Measurements from ENCODE around the gene PDIK1L.

Gene PDIK1L

DNA sequence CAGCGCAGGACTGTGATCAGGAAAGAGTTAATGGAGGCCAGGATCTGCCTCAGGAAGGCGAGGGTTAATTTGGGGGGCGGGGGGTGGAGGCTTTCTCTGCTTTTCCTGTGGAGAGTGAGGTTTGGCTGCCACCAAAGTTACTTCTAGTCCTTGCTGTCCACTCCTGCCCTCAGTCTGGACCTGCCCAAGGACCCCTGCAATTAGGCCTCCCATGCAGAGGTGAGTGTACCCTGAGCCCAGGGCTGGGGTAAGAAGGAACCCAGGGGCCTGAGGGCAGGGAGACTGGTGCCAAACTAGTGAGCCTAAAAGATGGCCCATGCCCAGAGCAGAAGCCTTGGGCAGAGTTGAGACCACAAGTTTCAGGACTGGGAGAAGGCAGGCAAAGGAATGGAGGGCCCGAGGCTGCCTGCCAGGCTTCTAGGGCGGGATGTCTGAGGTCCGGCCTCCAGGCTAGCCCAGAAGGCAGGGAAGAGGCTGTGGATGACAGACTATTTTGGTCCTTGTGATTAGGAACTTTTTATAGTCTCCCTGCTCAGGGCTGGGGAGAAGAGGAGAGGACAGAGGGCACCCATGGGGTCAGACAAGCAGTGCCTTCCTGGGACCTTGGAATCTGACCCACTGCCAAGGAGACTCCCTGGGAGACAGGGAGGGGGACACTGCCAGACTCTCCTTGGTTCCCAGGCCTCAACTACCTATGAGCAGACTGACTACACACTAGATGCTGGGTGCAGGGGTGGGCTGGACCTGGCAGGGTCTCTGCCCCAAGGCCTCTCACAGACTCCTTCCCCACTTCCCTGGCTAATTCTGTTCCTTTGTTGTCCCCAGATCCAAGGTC is 47.5 kb downstream of the PDIK1L start, which contains the start of gene FAM110D:
FAM110D (plus strand) TSS at position 172 of the 835 bp plus-strand sequence. CDS start 2,213 bp downstream, outside the sequence.
- Histone ChIP-seq H3K9me3 (ENCODE audit: control extremely low read depth in 1 of 5, control insufficient read depth in 4 of 5, insufficient read depth in 2 of 5, low read depth in 1 of 5, low read length in 4 of 5) (no peaks in the 10 kb centered on the region), H3K27me3 (replicated peaks in 2 of 5; ENCODE audit: control insufficient read depth in 4 of 5, insufficient read depth in 5 of 5, low read length in 4 of 5) (peaks cover 0 to 38% (median 14%) of the 10 kb centered on the region in 5 experiments), H3K36me3 (ENCODE audit: control insufficient read depth in 4 of 4, insufficient read depth in 4 of 4, low read length in 3 of 4) (no peaks in the 10 kb centered on the region), H3K4me1 (ENCODE audit: control extremely low read depth in 1 of 4, control insufficient read depth in 4 of 4, insufficient read depth in 4 of 4, low read length in 3 of 4) (peaks cover 0 to 67% (median 57%) of the 10 kb centered on the region in 4 experiments), H3K27ac (ENCODE audit: insufficient read depth in 1 of 2, low read depth in 1 of 2, low read length in 2 of 2, poor library complexity in 1 of 2, severe bottlenecking in 2 of 2) (no peak within 1 kb of the TSS), H3K4me3 (ENCODE audit: control insufficient read depth in 1 of 7, extremely low read depth in 1 of 7, insufficient read depth in 4 of 7, low read depth in 2 of 7, low read length in 6 of 7) (peak within 1 kb of the TSS in 1 of 7 experiments; percentile 52)
- 54% methylated on average over 6 of the region's 6 CpGs for WGBS (ENCODE audit: insufficient coverage)
- DNase-seq, result no peak
- CTCF ChIA-PET, result interaction anchor here (5.7 kb wide), 1 partner anchor 12 kb away, joined by 56 read pairs; no protein-coding TSS in a partner anchor
- POLR2A ChIA-PET, result no interaction called here

GRCh38 chr1:26159743-26160039 is 48.1 kb downstream of the PDIK1L start:
- Histone ChIP-seq H3K27me3 (replicated peaks in 2 of 5; ENCODE audit: control insufficient read depth in 4 of 5, insufficient read depth in 5 of 5, low read length in 4 of 5) (peaks cover 0 to 37% (median 14%) of the 10 kb centered on the region in 5 experiments), H3K36me3 (ENCODE audit: control insufficient read depth in 4 of 4, insufficient read depth in 4 of 4, low read length in 3 of 4) (no peaks in the 10 kb centered on the region), H3K9me3 (ENCODE audit: control extremely low read depth in 1 of 5, control insufficient read depth in 4 of 5, insufficient read depth in 2 of 5, low read depth in 1 of 5, low read length in 4 of 5) (no peaks in the 10 kb centered on the region), H3K4me3 (ENCODE audit: control insufficient read depth in 1 of 7, extremely low read depth in 1 of 7, insufficient read depth in 4 of 7, low read depth in 2 of 7, low read length in 6 of 7) (no peak overlapping the region), H3K4me1 (ENCODE audit: control extremely low read depth in 1 of 4, control insufficient read depth in 4 of 4, insufficient read depth in 4 of 4, low read length in 3 of 4) (peaks cover 0 to 70% (median 60%) of the 10 kb centered on the region in 4 experiments), H3K27ac (ENCODE audit: insufficient read depth in 1 of 2, low read depth in 1 of 2, low read length in 2 of 2, poor library complexity in 1 of 2, severe bottlenecking in 2 of 2) (no peak overlapping the region)
- 70% methylated on average over 3 of the region's 4 CpGs for WGBS (ENCODE audit: insufficient coverage)
- DNase-seq, result no peak
- ChIA-PET POLR2A (interaction anchor here (0.5 kb wide), 1 partner anchor 34 kb away, joined by 3 read pairs; no protein-coding TSS in a partner anchor), CTCF (no interaction called here)

DNA sequence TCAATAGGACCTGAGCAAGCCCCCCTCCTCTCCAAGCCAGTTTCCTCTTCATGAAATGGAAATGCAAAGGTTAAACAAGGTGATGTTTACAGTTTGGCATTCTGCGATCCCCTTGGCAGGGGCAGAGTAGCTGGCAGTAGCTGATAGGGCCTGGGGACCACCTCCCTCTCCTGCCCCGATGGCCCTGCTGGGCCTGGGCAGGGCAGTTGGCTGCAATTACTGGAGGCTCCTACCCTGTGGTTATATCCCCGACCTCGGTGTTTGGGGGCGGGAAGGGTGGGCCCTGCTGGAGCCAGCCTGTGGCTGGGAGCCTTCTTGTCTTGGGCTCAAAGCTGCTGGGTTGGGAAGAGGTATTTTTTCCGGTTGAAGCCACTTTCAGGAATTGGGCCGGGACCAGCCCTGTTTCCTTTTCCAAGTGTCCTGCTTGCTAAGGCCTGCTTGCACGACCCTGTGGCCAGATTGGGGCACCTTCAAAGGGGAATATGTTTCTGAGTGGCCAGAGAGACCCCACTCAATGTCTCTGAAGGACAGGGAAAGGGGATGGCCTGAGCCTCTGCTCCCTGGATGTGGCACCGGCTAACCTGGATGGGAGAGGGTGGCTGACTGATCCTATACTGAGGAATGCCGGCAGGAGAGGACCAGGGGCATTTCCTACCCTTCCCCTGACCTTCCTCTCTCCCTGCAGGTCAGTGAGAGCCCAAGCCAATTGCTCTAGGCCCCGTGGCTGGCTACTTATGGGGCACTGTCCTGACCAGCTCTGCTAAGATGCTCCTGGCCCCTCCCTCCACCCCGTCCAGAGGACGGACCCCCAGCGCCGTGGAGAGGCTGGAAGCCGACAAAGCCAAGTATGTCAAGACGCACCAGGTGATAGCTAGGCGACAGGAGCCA is 49.1 kb downstream of the PDIK1L start:
- peak in 1 of 3 donors; percentile 58 for DNase-seq
- Histone ChIP-seq H3K9me3 (ENCODE audit: control extremely low read depth in 1 of 5, control insufficient read depth in 4 of 5, insufficient read depth in 2 of 5, low read depth in 1 of 5, low read length in 4 of 5) (no peaks in the 10 kb centered on the region), H3K4me1 (ENCODE audit: control extremely low read depth in 1 of 4, control insufficient read depth in 4 of 4, insufficient read depth in 4 of 4, low read length in 3 of 4) (peaks cover 0 to 68% (median 51%) of the 10 kb centered on the region in 4 experiments), H3K4me3 (ENCODE audit: control insufficient read depth in 1 of 7, extremely low read depth in 1 of 7, insufficient read depth in 4 of 7, low read depth in 2 of 7, low read length in 6 of 7) (peak overlapping the region in 4 of 7 experiments; percentile 61 to 74 (median 69)), H3K27me3 (replicated peaks in 2 of 5; ENCODE audit: control insufficient read depth in 4 of 5, insufficient read depth in 5 of 5, low read length in 4 of 5) (peaks cover 0 to 30% (median 14%) of the 10 kb centered on the region in 5 experiments), H3K36me3 (ENCODE audit: control insufficient read depth in 4 of 4, insufficient read depth in 4 of 4, low read length in 3 of 4) (no peaks in the 10 kb centered on the region), H3K27ac (ENCODE audit: insufficient read depth in 1 of 2, low read depth in 1 of 2, low read length in 2 of 2, poor library complexity in 1 of 2, severe bottlenecking in 2 of 2) (peak overlapping the region in 1 of 2 experiments; percentile 5)
- ChIA-PET POLR2A (no interaction called here), CTCF (interaction anchor here (0.8 to 3.0 kb wide), 5 partner anchors 9 to 58 kb away, joined by 3 to 13 read pairs (median 4); partner anchors contain the start of gene ZNF593)
- 73% methylated on average over 13 of the region's 18 CpGs for WGBS (ENCODE audit: insufficient coverage)

DNA sequence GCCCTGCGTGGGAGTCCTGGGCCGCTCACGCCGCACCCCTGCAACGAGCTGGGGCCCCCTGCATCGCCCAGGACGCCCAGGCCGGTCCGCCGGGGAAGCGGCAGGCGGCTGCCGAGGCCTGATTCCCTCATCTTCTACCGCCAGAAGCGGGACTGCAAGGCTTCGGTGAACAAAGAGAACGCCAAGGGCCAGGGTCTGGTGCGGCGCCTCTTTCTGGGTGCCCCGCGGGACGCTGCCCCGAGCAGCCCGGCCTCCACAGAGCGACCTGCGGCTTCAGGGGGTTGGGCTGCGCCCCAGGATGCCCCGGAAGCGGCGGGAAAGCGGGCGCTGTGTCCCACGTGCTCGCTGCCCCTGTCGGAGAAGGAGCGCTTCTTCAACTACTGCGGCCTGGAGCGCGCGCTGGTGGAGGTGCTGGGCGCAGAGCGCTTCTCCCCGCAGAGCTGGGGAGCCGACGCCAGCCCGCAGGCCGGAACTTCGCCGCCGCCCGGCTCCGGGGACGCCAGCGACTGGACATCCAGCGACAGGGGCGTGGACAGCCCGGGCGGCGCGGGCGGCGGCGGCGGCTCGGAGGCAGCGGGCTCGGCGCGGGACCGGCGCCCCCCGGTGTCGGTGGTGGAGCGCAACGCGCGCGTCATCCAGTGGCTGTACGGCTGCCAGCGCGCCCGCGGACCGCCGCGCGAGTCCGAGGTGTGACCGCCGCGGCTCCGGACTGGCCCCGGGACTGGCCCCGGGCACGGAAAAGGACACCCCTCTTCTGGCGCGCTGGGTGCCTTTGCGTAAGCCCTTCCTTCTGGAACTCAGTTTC is 50.0 kb downstream of the PDIK1L start:
- Histone ChIP-seq H3K27ac (ENCODE audit: insufficient read depth in 1 of 2, low read depth in 1 of 2, low read length in 2 of 2, poor library complexity in 1 of 2, severe bottlenecking in 2 of 2) (peak overlapping the region in 1 of 2 experiments; percentile 5), H3K9me3 (ENCODE audit: control extremely low read depth in 1 of 5, control insufficient read depth in 4 of 5, insufficient read depth in 2 of 5, low read depth in 1 of 5, low read length in 4 of 5) (no peaks in the 10 kb centered on the region), H3K36me3 (ENCODE audit: control insufficient read depth in 4 of 4, insufficient read depth in 4 of 4, low read length in 3 of 4) (no peaks in the 10 kb centered on the region), H3K27me3 (replicated peaks in 2 of 5; ENCODE audit: control insufficient read depth in 4 of 5, insufficient read depth in 5 of 5, low read length in 4 of 5) (peaks cover 0 to 22% (median 11%) of the 10 kb centered on the region in 5 experiments), H3K4me1 (ENCODE audit: control extremely low read depth in 1 of 4, control insufficient read depth in 4 of 4, insufficient read depth in 4 of 4, low read length in 3 of 4) (peaks cover 0 to 60% (median 43%) of the 10 kb centered on the region in 4 experiments), H3K4me3 (ENCODE audit: control insufficient read depth in 1 of 7, extremely low read depth in 1 of 7, insufficient read depth in 4 of 7, low read depth in 2 of 7, low read length in 6 of 7) (peak overlapping the region; percentile 46 to 74 (median 64))
- WGBS (ENCODE audit: insufficient coverage), result 6% methylated on average over 76 of the region's 98 CpGs
- peak; percentile 48 to 75 (median 60) for DNase-seq
- ChIA-PET CTCF (interaction anchor here (1.1 to 3.0 kb wide), 7 partner anchors 8 to 58 kb away, joined by 3 to 13 read pairs (median 4); partner anchors contain the start of gene ZNF593), POLR2A (no interaction called here)

- no peak for DNase-seq
- CTCF ChIA-PET, result interaction anchor here (1.3 to 3.0 kb wide), 6 partner anchors 10 to 126 kb away, joined by 3 to 13 read pairs (median 5); no protein-coding TSS in a partner anchor
- WGBS (ENCODE audit: insufficient coverage), result 40% methylated on average over 17 of the region's 21 CpGs
These were observed 50.6 kb downstream of the PDIK1L start for GRCh38 chr1:26162220-26162709.

DNA sequence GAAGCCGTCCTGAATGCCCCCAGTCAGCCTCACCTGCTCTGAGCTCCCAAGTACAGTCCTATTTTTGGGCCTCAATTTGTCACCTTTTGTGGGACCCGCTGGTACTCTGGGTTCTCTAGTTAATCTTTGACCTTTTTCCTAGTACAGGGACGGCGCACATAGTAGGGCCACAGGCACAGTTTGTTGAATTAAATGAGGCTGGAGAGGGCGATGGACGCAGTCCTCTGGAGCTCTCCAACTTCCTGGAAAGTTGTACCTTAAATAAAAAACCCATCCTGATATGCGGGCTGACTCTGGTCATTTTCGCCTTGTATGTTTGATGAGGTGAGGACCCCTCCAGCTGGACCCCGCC is 52.0 kb downstream of the PDIK1L start:
- Histone ChIP-seq H3K4me3 (ENCODE audit: control insufficient read depth in 1 of 7, extremely low read depth in 1 of 7, insufficient read depth in 4 of 7, low read depth in 2 of 7, low read length in 6 of 7) (peak overlapping the region in 4 of 7 experiments; percentile 32 to 71 (median 60)), H3K36me3 (ENCODE audit: control insufficient read depth in 4 of 4, insufficient read depth in 4 of 4, low read length in 3 of 4) (no peaks in the 10 kb centered on the region), H3K9me3 (ENCODE audit: control extremely low read depth in 1 of 5, control insufficient read depth in 4 of 5, insufficient read depth in 2 of 5, low read depth in 1 of 5, low read length in 4 of 5) (no peaks in the 10 kb centered on the region), H3K27me3 (replicated peaks in 2 of 5; ENCODE audit: control insufficient read depth in 4 of 5, insufficient read depth in 5 of 5, low read length in 4 of 5) (peaks cover 0 to 22% (median 11%) of the 10 kb centered on the region in 5 experiments), H3K4me1 (ENCODE audit: control extremely low read depth in 1 of 4, control insufficient read depth in 4 of 4, insufficient read depth in 4 of 4, low read length in 3 of 4) (peaks cover 0 to 49% (median 34%) of the 10 kb centered on the region in 4 experiments), H3K27ac (ENCODE audit: insufficient read depth in 1 of 2, low read depth in 1 of 2, low read length in 2 of 2, poor library complexity in 1 of 2, severe bottlenecking in 2 of 2) (no peak overlapping the region)
- ChIA-PET POLR2A (no interaction called here), CTCF (interaction anchor here (0.7 to 2.1 kb wide), 8 partner anchors 9 to 201 kb away, joined by 3 to 6 read pairs (median 4); no protein-coding TSS in a partner anchor)
- 73% methylated on average over 9 of the region's 9 CpGs for WGBS (ENCODE audit: insufficient coverage)
- DNase-seq, result no peak

More at GRCh38 chr1:26162220-26162709, 50.6 kb downstream of the PDIK1L start:
- no peak overlapping the region for H3K27ac ChIP-seq (ENCODE audit: insufficient read depth in 1 of 2, low read depth in 1 of 2, low read length in 2 of 2, poor library complexity in 1 of 2, severe bottlenecking in 2 of 2)
- H3K36me3 ChIP-seq (ENCODE audit: control insufficient read depth in 4 of 4, insufficient read depth in 4 of 4, low read length in 3 of 4), result no peaks in the 10 kb centered on the region
- H3K9me3 ChIP-seq (ENCODE audit: control extremely low read depth in 1 of 5, control insufficient read depth in 4 of 5, insufficient read depth in 2 of 5, low read depth in 1 of 5, low read length in 4 of 5), result no peaks in the 10 kb centered on the region
- peaks cover 0 to 55% (median 38%) of the 10 kb centered on the region in 4 experiments for H3K4me1 ChIP-seq (ENCODE audit: control extremely low read depth in 1 of 4, control insufficient read depth in 4 of 4, insufficient read depth in 4 of 4, low read length in 3 of 4)
- POLR2A ChIA-PET, result no interaction called here
- peaks cover 0 to 22% (median 11%) of the 10 kb centered on the region in 5 experiments for H3K27me3 ChIP-seq (replicated peaks in 2 of 5; ENCODE audit: control insufficient read depth in 4 of 5, insufficient read depth in 5 of 5, low read length in 4 of 5)
- peak overlapping the region; percentile 26 to 74 (median 64) for H3K4me3 ChIP-seq (ENCODE audit: control insufficient read depth in 1 of 7, extremely low read depth in 1 of 7, insufficient read depth in 4 of 7, low read depth in 2 of 7, low read length in 6 of 7)
